ENCODE measurements around the gene YWHAH.

Gene YWHAH

DNA sequence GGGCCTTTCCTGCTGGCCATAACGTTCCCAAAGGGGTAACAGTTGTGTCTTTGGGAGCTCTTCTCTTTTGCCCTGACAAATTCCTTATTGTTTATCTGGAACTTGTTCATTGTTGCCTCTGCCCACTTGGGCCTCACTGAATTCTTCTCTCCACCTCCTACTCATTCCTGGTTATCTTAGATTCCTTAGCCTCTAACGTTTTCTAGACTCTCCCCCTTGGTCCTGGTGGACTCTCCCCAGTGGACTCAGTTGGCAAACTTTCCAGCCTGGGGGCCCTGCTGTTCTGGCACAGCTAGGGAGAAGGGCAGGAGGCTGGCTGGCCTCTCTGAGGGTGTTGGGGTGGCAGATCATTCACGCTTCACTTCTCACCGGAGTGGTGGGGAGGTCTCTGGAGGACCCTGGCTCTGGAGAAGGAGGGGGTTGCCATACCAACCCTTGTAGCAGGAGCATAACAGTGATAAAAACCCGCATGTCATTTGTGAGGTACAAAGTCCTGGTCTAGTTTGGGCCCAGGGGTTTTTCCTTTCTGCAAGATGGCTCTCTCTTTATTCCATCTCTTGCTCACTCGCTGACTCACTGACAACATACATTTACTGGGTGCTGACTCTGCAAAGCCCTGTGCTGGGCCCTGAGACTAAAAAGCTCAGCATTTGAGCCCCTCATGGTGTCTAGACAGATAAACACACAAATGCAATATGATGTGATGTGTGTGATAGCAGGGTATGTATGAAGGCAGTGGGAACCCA, 39.7 kb downstream of the YWHAH start:
- DNase-seq, result no peak

DNA sequence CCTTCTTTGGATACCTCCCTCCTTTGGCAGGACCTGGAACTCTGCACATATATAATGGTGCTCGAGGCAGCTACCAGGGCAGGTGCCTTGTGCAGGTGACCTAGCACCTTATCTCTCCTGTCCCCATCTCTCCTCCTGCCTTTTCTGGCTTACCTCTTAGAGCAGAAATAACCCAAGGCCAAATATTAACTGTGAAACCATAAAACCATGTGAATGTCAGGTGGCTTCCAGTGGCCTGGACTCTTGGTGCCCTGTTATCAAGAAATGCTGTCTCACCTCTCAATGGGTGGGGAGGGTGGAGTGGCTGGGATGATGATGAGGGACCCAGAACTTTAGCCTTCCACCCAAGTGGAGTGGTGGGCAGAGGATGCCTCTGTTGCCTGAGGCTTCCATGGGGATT, 42.9 kb downstream of the YWHAH start:
- DNase-seq, result no peak

DNA sequence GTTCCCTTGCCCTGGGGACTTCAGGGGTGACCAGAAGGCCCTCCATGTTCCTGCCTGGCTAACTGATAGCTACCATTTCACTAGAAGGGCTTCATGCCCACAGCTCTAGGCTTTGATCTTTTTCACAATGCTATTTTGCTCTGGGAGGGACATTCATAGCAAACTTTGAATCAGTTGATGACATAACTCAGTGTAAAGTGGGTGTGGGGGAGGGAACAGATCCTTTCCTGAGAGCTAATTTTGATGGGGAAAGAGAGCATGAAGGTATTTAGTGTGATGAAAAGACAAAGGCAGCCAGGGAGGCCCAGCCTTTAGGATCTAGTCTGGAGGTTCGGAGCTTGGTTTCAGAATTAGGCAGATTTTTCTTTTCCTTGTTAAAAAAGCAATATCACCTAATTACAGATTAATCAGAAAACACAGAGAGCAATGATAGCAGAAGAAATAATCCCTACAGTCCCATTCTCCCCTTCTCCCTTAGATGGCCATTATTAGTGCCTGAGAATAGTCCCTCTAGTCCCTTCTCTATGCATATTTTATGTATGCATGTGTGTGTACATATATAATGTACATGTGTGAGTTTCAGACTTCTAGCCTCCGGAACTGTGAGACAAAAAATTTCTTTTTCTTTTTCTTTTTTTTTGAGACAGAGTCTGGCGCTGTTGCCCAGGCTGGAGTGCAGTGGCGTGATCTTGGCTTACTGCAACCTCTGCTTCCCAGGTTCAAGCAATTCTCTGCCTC, 46.9 kb downstream of the YWHAH start:
- DNase-seq, result no peak

DNA sequence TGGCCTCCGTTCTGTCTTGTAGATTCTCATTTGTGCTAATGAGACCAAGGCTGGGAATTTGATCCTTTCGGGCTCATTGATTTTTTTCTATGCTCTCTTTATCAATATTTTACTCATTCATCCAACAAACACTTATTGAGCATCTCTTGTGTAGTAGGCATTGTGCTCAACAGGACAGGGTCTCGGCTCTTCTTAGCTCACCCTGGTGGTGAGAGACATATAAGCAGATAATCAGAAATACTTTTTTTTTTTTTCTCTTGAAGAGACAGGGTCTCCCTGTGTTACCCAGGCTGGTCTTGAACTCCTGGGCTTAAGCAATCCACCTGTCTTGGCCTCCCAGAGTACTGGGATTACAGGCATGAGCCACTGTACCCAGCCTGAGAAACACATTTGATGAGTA, 50.7 kb downstream of the YWHAH start:
- no peak for DNase-seq

DNA sequence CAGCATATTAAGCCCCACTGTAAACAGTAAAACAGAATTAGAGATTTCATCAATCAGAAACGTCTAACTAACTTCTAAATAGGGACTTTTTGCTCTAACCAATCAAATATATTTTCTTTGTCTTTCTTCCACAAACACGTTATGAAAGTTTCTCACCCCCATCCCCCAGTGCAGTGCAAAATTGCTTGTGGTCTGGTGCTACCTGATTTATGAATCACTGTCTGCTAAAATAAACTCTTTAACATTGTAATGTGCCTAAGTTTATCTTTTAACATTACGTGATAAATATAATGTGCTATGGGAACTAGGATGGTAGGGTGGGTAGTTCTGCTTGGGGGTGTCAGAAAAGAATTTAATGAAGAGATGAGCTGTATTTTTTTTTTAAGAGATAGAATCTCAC, 51.5 kb downstream of the YWHAH start:
- no peak for DNase-seq

DNA sequence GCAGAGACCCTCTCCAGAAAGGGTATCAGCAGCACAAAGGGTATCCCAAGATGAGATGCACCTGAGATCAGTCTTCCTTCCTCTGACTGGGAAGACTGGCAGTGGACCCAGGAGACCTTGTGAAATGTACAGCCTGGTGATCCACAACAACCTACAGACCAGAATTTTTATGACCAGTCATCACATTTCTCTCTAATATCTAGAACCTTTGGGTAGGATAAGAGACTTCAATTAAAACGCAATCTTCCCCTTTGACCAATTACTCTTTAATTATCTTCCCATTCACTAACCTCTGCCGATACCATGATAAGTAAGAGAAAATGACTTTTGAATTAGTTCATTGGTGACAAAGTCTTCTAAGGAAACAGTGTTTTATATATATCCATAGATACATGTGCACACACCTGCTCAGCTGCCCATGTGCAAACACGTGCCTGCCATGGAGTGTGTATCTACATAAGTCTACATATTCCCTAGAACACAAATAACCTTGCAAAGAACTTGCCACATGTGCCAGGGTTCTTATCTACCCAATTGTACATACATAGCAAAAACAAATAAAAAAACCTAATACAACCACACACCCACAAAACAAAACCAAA, 54.5 kb downstream of the YWHAH start:
- DNase-seq, result no peak

DNA sequence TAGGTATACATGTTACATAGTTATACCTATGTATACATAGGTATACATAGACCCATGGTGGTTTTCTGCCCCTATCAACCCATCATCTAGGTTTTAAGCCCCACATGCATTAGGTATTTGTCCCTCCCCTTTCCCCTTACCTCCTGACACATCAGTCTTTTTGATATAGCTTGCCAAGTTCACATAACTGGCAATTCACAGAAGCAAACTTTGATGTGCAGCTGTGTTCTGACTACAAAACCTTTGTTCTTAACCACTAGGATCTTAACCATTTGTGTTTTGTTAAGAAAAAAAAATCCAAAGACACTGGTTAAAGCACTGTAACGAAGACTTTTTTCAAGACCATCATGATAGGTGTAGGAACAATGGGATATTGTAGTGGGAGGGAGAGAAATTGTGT, 55.8 kb downstream of the YWHAH start:
- no peak for DNase-seq

DNA sequence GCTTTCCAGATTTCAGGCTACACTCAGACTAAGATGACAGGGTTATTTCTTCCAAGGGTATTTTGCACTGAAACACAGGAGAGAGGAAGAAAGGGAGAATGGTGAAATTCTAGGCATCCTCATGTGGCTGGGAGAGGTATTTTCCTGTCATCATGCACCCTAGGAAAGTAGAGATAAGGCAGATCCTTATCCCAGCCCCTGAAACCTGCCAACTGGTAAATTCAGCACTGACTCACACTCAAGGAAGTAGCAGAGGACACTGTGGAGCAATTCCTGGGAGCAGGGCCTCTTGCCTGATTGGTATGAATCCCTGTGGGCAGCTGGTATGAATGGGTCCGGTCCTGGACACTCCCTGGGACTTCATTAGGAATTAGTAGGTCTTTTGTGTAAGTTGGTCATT, 61.1 kb downstream of the YWHAH start:
- DNase-seq, result no peak

Measured in inflammatory macrophage (primary cell).